22Rv1 (cell line): Measurements from ENCODE around the gene MT3.

Source experiments
- H3K27ac ChIP-seq: fragments of 450-650 bp; 2 replicates; pipeline ENCODE4 v1.5.1; 2017
- ZFX ChIP-seq: fragments of 450-650 bp; IDR thresholded peaks from 2 replicates; pipeline ENCODE4 v1.6.1; 2017; ENCODE audit warnings: antibody characterized with exemption, borderline replicate concordance
- TF ChIP-seq, protein P1 (sequence below): fragments of 450-650 bp; IDR thresholded peaks from 2 replicates; pipeline ENCODE4 v1.5.1; 2017; ENCODE audit warnings: mild to moderate bottlenecking

The MT3 gene

DNA sequence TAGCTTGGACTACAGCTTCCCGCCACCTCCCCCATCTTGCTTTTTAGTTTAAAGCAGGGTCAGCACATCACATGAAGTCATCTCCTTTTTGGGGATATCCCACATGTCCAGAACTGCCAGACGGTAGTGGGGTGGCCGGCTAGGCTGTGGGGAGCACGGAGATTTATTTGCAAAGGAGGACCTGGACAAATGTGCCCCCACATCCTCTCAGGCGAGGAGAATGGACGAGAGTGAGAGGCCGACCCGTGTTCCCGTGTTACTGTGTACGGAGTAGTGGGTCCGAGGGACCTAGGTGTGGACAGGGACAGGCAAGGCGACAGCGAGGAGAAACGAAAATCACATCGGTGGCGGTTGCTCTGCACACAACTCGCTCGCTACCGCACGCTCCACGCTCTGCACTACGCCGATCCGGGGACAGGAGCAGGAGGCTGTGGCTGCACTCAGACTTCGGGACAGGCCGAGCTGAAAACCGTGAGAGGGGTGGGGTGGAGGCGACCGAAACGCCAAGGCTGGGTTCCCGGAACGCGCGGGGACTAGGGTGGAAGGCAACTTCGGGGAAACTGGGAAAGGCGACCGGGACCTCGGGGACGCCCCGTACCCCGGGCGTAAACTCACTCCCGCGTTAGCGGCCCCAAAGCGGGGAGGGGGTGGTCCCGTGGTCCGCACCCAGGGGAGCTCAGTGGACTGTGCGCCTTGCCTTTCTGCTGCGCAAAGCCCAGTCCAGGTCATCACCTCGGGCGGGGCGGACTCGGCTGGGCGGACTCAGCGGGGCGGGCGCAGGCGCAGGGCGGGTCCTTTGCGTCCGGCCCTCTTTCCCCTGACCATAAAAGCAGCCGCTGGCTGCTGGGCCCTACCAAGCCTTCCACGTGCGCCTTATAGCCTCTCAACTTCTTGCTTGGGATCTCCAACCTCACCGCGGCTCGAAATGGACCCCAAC, 48.8 kb downstream of the MT3 start, which contains the start of gene MT1A:
Gene MT1A, plus strand, starts transcription at position 853 of the 937 bp plus-strand sequence. Its CDS starts 73 bp downstream, at position 926.
- TF ChIP-seq, protein P1, sequence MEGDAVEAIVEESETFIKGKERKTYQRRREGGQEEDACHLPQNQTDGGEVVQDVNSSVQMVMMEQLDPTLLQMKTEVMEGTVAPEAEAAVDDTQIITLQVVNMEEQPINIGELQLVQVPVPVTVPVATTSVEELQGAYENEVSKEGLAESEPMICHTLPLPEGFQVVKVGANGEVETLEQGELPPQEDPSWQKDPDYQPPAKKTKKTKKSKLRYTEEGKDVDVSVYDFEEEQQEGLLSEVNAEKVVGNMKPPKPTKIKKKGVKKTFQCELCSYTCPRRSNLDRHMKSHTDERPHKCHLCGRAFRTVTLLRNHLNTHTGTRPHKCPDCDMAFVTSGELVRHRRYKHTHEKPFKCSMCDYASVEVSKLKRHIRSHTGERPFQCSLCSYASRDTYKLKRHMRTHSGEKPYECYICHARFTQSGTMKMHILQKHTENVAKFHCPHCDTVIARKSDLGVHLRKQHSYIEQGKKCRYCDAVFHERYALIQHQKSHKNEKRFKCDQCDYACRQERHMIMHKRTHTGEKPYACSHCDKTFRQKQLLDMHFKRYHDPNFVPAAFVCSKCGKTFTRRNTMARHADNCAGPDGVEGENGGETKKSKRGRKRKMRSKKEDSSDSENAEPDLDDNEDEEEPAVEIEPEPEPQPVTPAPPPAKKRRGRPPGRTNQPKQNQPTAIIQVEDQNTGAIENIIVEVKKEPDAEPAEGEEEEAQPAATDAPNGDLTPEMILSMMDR, result no peak
- H3K27ac ChIP-seq, result no peak within 1 kb of the TSS

DNA sequence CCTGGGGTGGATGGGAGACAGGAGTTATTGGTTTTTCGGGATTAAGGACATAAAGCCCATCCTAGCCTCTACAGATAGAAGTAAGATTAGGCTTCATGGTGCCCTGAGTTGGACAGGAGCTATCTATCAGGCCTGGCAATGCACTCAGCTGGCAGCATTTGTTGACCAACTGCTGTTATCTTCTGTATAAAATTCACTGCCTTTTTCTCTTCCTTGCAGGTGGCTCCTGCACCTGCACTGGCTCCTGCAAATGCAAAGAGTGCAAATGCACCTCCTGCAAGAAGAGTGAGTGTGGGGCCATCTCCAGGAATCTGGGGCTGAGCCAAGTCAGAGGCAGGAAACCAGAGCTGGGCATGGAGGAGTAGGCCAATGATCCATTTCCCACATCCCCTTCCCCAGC, 49.7 kb downstream of the MT3 start:
- TF ChIP-seq, protein P1, result no peak
- no peak for TF ChIP-seq ZFX
- no peak overlapping the region for H3K27ac ChIP-seq

DNA sequence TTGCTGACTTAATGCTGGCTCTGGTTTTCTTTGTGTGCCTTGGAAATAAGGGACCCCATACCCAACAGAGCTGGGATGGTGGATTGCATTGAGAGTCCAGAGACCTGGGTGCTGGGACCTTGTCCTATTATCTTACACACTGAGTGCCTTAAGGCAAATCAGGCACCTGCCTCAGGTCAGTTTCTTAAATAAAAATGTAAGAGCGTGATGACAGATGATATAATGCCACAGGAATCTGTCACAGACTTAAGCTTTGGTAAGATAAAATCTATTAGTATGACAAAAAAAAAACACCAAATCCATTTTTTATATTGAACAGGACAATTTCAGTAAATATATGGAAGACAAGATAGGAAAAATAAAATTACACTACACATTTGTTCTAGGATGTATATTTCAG, 50.7 kb downstream of the MT3 start:
- TF ChIP-seq, protein P1, result no peak
- TF ChIP-seq ZFX, result no peak
- H3K27ac ChIP-seq, result no peak overlapping the region
